ENCODE data around the gene GPHN.
"Not testable (repeated sequence)": the region's sequence is repeated elsewhere in the genome, so short reads cannot be mapped to it uniquely, and the experiment has no call there.

Gene GPHN

DNA sequence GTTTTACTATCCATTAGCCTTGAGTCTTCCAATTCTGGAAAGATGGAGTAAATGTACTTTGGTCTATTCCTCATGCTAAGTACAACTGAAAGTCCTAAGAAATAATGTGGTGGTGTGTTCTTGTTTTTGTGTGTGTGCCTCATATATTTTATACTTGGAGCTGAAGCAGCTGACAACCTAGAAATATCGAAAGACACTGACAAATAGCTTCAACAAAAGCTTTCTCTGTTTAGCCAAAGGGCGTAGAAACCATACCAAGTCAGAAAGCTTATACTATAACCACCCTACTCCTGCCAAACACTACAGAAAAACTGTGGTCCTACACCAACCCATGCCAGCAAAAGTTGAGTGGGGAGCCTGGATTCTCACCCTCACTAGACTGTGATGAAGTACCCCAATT is 188.4 kb downstream of the GPHN start:
- DNase-seq, result no peak

DNA sequence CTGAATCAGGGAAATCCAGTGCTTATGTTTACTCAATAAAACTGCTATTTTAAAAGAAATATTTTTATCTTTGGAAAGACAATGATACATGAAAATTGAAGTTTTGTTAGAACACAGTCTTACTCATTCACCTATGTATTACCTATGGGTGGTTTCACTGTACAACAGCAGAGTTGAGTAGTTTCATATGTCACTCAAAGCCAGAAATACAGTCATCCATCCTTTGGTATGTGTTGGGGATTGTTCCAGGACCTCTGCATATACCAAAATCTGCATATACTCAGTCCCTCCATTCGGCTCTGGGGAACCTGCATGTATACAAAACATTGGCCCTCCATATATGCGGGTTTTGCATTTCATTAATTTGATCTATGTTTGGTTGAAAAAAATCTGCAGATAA is 190.6 kb downstream of the GPHN start:
- no peak for DNase-seq

DNA sequence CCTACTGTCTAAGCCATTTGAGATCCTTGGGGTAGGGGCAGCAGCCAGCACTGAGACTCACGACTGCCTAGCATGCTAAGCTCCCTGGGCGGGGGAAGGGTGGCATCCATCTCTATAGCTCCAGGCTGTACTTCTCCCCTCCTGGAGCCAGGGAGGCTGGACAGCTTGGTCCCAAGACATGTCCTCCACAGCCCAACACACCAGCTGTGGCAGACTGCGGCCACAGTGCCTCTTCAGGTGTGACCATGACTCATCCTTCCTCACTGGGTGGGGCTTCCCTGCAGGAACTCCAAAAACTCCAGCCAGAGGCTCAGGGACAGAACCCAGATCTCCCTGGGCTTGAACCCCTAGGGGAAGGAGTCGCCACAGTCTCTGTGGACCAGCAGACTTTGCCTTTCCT is 193.9 kb downstream of the GPHN start:
- no peak for DNase-seq

DNA sequence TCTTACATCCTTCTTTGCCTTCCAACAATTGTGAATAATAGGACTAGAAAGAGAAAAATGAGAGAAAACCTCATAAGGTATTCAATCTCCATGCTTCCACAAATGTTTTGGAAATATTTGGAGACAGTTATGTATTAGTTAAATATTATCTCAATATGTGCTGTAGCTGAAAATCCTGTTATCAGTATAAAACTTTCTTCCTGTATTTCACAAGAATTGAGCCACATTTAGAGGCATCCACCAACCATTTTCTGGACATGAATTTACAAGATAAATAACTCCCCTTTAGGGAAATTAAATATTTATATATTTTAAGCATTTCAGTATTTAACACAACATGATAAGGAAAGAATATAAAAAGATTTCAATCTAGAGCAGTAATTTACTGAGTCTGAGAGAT is 200.3 kb downstream of the GPHN start:
- no peak for DNase-seq

DNA sequence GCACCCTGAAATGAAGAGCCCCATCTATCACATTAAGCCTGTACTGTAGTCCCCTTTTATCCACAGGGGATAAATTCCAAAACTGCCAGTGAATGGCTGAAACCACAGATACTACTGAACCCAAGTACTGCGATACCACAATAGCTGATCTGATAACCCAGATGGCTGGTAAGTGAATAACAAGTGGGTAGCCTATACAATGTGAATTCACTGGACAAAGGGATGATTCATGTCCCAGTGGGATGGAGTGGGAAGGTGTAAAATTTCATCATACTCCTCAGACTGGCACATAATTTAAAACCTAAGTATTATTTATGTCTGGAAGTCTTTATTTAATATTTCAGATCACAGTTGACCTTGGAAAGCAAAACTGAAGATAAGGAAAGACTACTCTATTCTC is 201.3 kb downstream of the GPHN start:
- no peak for DNase-seq

DNA sequence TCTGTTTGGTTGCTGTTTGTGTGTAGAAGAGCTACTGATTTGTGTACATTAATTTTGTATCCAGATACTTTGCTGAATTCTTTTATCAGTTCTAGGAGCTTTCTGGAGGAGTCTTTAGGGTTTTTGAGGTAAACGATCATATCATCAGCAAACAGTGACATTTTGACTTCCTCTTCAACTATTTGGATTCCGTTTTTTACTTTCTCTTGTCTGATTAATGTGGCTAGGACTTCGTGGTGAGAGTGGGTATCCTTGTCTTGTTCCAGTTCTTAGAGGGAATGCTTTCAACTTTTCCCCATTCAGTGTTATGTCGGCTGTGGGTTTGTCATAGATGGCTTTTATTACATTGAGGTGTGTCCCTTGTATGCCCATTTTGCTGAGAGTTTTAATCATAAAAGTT is 206.3 kb downstream of the GPHN start:
- DNase-seq, result not testable (repeated sequence)

DNA sequence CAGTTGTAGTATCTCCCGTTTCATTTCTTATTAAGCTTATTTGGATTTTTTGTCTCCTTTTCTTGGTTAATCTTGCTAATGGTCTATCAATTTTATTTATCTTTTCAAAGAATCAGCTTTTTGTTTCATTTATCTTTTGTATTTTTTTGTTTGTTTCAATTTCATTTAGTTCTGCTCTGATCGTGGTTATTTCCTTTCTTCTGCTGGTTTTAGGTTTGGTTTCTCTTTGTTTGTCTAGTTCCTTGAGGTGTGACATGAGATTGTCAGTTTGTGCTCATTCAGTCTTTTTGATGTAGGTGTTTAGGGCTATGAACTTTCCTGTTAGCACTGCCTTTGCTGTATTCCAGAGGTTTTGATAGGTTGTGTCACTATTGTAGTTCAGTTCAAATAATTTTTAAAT is 207.4 kb downstream of the GPHN start:
- DNase-seq, result not testable (repeated sequence)

DNA sequence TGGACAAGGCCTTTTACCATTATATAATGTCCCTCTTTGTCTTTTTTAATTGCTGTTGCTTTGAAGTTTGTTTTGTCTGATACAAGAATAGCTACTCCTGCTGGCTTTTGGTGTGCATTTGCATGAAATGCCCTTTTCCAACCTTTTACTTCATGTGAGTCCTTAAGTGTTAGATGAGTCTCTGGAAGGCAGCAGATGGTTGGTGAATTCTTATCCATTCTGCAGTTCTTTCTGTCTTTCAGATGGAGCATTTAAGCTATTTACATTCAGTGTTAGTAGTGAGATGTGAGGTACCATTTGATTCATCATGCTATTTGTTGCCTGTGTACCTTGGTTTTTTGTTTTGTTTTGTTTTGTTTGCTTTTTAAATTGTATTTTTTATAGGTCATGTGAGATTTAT is 208.3 kb downstream of the GPHN start:
- DNase-seq, result no peak

DNA sequence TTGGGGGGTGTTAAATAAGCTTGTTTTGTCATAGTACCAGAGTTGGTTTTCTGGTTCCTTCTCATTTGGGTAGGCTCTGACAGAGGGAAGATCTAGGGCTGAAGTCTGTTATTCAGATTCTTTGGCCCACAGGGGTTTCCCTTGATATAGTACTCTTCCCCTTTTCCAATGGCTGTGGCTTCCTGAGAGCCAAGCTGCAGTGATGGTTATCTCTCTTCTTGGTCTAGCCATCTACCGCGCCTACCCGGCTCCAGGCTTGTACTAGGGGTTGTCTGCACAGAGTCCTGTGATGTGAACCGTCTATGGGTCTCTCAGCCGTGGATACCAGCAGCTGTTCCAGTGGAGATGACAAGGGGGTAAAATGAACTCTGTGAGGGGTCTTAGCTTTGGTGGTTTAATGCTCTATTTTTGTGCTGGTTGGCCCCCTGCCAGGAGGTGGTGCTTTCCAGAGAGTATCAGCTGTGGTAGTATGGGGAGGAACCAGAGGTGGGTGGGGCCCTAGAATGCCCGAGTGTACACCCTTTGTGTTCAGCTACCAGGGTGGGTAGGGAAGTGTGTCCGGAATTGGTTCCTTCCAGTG is 209.7 kb downstream of the GPHN start:
- no peak for DNase-seq

DNA sequence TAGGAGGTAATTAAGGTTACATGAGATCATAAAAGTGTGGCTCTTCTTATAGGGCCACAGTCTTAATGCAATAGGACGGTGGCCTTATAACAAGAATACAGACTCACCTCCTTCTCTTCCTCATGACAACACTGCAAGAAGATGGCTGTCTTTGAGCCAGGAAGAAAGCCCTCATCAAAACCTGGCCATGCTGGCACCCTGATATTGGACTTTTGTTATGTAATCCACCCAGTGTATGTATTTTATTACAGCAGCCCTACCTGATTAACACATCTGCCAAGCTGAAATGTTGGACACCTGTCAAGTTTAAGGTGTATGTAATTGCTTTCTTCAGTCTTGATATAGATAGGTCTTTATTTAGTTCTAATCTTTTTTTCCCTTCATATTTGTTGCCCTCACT is 217.0 kb downstream of the GPHN start:
- DNase-seq, result no peak

DNA sequence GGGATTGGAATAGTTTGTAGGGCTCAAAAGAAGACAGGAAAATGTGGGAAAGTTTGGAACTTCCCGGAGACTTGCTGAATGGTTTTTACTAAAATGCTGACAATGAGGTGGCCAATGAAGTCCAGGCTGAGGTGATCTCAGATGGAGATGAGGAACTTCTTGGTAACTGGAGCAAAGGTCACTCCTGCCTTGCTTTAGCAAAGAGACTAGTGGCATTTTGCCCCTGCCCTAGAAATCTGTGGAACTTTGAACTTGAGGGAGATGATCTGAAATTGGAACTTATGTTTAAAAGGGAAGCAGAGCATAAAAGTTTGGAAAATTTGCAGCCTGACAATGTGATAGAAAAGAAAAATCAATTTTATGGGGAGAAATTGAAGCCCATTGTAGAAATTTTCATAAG is 223.4 kb downstream of the GPHN start:
- DNase-seq, result not testable (repeated sequence)

DNA sequence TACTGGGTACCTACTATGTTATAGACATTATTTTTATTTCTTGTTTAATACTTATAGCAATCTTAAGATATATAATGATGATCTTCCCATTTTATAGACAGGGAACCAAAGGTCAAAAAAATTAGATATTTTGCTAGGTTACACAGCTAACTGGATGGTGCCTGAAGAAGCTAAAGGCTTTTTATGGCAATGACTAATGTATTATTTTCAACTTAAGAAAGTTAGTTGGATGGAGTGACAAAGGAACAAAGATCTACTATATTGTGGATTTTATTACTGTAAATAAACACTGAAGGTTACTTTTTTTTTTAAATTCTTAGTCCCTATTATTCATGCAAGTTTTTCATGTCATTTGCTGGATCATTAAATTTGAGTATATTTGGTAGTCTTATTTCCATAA is 227.9 kb downstream of the GPHN start:
- DNase-seq, result no peak

DNA sequence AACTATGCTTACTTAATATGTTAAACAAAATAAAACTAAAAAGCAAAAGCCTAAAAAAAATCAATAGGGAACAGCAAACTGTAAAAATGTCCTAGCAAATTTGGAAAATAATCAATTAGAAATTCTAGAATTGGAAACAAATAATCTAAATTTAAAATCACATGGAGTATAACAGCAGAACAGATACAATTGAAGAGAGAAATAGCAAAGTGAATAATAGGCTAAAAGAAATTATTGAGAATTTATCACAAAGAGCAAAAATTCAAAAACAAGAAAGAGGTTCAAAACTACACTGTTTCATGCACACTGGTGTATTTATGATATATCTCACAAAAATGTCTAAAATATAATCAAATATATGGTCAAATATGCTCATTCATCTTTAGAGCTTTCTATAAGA is 231.9 kb downstream of the GPHN start:
- DNase-seq, result no peak

DNA sequence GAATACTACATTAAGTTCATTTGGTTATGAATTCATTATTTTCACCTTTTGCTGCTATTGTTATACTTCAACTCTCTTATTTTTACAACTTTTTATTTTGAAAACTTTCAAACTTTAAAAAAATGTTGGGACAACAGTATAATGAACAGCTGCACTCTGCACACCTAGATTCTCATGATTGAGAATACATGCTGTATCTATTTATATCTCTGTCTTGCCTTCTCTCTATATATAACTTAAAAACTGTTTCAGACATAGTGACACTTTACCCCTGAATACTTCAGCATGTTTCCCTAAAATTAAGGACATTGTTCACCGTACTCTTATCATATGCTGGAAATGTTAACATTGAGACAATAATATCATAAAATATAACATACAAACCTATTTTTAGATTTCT is 237.1 kb downstream of the GPHN start:
- DNase-seq, result no peak

DNA sequence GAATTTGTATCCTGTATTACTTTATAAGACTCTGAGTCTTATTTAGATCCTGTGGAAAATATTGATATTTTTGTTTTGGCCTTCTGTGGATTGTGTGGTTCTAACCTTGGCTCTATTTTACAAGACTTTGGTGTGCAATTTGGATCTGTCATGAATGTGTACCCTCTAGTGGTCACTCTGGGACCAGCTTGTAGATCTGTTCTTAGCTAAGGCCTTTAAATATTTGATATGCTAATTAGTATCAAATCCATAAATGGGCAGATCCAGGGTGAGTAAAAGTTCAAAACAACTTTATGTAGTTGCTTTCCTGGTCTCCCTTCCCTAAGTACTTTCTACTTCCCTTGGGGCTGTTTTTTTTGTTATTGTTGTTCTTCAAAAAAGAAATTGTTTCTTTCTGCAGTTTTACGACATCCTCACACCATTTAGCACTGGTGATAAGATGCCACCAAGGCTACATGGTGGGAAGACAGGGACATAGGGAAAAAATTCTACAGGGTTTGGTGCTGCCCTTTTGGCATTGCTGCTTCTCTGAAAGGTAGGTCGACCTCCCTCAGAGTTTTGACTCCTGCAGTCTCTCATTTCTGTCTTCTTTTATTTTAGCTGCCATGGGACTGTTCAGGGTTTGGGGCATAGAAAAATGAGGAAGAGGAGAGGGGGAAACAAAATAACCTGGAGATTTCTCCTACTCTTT is 238.5 kb downstream of the GPHN start:
- DNase-seq, result no peak

DNA sequence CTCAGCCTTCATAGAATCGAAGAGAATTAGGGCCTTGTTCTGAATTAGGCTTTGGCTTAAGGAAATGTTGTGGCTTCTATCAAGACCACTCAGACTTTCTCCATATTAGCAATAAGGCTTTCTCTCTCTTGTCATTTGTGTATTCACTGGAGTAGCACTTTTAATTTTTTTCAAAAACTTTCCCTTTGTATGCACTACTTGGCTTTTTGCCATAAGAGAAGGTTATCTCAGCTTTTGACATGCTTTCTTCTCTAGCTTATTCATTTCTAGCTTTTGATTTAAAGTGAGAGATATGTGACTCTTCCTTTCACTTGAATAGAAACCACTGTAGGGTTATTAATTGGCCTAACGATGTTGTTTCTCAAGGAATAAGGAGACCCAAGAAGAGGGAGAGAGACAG is 244.2 kb downstream of the GPHN start:
- no peak for DNase-seq

DNA sequence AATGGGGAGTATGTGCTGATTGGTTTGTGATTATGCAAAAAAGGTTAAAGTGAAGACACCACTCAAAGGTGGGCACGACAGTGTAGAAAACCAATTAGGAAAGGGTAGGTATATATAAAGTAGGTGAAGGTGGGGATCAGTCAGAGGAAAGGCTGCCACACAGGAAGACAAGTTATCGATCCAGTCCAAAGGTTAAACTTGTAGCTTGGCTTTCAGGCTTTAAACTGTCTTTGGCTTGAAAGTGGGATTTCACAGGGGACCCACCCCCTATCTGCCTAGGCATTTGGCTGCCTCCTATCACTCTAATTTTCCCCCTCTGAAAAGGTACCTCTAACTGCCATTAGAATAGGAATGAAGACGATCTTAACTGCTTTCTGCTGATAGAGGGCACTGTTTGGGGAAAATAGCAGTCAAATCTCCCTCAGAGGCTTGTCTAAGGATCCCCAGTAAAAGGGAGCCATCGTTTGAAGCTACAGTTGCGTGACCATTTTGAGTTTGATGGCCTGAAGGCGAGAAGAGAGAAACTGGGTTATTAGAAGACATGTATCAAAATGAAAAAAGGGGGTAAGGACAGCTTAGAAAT is 250.2 kb downstream of the GPHN start:
- no peak for DNase-seq

DNA sequence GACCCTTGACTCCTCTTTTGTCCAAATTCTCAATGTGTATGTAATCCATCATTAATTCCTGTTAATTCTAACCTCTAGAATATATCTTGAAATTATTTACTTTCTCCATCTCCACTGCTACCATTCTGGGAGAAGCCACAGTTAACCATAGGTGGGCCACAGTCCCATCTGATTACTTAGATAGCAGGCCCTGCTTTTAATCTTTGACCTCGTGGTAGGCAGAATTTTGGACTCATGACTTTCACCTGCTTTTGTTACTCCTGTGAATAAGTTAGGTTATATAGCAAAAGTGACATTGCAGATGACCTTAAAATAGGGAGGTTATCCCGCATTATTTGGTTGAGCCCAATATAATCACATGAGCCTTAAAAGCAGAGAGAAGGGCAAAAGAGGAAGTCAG is 264.2 kb downstream of the GPHN start:
- no peak for DNase-seq

DNA sequence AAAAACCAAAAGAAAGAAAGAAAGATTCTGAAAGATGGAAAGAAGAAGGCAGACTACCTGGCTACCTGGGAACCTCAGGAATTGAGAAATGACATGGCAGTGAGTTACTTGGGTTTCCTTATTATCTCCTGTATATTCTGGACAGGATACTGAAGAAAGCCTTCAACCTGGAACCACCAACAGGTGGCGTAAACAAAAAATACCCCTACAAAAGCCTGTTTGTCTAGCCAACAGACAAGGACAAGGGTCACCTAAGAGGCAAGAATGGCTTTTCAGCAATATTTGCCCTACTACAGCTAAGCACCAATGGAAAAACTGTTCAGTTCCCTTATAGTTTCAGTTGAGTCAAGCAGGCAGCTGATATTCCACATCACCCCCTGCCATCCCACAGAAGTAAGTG is 274.9 kb downstream of the GPHN start:
- no peak for DNase-seq

DNA sequence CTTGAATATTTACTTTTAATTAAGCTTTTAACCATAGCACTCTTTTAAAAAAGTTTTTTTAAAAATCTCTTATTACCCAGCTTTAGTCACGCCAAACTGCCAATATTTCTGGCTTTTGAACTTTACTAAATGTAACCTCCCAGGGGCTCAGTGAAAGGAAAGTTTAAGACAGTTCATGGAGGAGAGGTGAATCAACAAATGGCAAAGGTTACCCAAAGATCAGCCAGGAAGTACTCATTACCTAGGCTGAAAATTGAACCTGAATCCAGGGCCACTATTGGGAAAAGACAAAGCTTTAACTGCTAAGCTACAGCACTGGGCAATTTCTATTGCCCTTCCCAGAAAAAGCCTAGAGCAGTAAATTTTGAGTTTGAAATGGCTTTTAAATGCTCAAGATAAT is 282.2 kb downstream of the GPHN start:
- no peak for DNase-seq

DNA sequence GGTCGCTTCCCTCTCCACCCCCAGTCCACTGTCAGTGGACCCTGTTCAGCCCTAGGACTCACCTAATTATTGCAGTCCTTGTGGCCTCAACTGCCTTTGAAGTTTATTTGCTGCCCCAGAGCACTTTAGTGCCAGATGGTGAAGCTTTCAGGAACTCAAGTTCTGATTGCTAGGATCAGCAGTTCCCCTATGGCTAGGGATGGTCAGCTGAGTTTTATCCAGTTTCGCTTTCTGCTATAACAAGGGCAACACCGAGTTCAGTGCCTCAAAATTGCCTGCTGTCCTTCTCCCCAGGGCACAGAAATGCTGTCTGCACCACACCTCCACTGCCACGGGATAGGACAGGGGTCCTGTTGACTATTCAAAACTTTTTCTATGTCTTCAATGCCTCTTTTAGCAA is 295.0 kb downstream of the GPHN start:
- no peak for DNase-seq

DNA sequence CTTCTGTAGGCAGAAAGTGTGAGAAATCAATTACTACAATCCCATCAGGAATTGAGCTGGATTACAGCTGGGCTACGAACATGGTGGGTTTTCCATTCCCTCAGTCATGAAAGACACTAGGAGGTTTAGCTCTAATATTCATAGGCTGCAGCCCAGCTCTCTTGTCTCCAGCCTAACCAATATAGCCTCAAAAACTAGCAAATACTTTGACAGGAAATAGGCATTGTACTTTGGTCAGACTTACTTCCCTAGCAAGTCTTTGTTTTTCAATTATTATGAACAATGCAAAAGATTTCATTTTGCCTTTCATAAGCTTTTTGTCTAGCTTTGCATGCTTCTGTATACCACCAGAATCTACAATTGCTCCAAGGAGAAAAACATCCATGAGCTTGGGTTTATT is 296.2 kb downstream of the GPHN start:
- DNase-seq, result no peak

DNA sequence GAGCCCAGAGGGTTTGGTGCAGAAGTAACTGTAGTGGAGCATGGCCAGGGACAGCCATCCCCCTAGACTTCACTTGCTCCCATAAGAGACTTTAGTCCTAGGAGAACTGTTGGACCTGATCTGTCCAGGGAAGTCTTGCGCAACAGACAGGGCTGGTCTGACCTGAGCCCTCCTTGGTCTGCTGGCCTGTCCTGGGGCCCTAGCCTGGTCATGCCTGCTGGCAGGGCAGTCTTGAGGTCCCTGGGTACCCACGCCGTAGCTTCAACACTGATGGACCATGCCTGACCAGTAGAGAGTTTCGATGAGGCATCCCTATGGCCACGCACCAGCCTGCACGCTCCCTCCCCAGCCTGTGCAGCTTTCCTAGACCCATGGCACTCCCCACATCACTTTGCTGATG is 305.7 kb downstream of the GPHN start:
- no peak for DNase-seq

DNA sequence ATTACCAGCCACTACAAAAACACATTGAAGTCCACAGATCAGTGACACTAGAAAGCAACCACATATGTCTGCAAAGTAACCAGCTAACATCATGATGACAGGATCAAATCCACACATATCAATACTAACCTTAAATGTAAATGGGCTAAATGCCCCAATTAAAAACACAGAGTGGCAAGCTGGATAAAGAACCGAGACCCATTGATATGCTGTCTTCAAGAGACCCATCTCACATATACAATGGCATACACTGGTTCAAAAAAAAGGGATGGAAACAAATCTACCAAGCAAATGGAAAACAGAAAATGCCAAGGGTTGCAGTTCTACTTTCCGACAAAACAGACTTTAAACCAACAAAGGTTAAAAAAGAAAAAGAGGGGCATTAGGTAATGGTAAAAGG is 307.7 kb downstream of the GPHN start:
- DNase-seq, result no peak

DNA sequence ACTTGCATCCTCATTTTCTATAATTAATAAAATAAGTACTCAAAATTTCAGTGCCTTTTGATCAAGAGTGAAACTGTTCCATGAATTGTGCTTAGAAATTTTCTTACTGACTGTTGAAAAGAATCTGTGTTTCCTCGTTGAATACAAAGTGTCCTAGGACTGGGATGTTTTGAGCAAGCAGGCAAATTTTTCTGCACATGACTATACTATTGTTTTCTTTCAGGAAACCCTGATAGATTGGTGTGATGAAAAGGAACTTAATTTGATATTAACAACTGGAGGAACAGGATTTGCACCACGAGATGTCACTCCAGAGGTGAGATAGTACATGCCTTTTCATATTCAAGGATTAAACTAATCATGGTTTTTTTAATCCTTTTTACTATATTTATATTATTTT is 316.3 kb downstream of the GPHN start:
- DNase-seq, result no peak
